ENCODE results near the gene AXIN1.

The AXIN1 gene

GRCh38 chr16:325375-326145 lies 27.0 kb downstream of the AXIN1 start:
- DNase-seq: no peak

- peak; percentile 80 for DNase-seq
Observed at GRCh38 chr16:324451-325334, 27.8 kb downstream of the AXIN1 start.

DNA sequence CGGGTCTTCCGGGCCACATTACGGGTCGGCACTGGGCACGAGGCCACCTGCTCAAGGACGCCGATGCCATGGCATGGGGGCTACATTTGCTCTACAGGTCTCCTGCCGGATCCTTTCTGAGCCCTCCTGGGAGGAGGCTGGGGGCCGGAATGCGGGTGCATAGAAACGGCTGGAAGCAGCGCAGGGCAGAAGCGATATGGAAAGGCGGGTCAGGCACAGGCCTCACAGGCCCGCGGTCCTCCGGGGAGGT lies 28.4 kb downstream of the AXIN1 start:
- no peak for DNase-seq

- no peak for DNase-seq
Observed at GRCh38 chr16:322476-323143, 29.9 kb downstream of the AXIN1 start.

DNA sequence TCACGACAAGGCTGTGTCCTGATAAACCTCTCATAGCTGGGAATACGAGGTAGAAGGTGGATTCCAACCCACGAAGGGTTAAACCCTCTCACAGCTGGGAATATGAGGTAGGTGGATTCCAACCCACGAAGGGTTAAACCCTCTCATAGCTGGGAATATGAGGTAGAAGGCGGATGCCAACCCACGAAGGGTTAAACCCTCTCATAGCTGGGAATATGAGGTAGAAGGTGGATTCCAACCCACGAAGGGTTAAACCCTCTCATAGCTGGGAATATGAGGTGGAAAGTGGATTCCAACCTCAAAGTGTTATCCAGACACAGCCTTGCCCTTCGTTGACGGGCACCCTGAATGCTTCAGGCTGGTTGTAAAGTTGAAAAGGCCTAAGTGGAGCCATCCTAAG lies 31.0 kb downstream of the AXIN1 start:
- DNase-seq: no peak

- no peak for DNase-seq
Observed at GRCh38 chr16:320206-320605, 32.3 kb downstream of the AXIN1 start.

DNA sequence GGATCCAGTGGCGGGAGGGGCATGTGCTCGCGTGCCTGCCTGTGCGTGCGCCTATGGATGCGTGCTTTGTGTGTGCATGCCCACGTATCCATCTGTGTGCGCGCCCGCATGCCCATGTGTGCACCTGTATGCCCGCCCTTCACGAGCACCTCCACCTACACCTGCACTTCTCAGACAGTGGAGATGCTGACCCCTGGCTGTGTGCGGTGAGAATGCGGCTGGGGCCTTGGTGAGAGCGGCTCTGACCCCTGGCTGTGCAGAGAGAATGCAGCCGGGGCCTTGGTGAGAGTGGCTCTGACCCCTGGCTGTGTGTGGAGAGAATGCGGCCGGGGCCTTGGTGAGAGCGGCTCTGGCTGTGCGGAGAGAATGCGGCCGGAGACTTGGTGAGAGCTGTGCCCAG lies 33.9 kb downstream of the AXIN1 start:
- no peak for DNase-seq

GRCh38 chr16:317583-317982 lies 34.9 kb downstream of the AXIN1 start:
- DNase-seq: no peak

- DNase-seq: no peak
Observed at GRCh38 chr16:316741-317464, 35.6 kb downstream of the AXIN1 start.

DNA sequence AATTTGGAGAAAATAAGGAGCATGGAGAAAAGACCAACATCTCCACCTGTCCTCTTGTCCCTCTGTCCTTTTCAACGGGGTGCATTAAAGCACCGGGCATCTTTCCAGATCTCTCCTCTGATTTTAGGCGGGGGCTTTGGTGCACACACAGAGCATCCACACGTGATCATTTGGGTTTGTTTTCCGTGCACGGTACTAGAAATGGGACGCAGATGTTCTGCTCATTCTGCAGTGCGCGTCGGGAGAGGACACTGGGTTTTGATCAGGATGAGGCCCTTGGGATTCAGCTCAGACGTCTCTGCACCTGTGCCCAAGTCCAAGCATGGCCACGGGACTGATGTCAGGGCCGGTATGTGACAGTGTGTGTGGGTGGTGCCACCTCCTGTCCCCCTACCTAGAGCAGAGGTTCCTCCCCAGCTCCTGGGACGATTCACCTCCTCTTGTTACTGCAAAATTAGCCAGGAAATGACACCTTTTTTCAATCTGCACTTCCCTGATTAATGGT lies 37.7 kb downstream of the AXIN1 start:
- DNase-seq: no peak

DNA sequence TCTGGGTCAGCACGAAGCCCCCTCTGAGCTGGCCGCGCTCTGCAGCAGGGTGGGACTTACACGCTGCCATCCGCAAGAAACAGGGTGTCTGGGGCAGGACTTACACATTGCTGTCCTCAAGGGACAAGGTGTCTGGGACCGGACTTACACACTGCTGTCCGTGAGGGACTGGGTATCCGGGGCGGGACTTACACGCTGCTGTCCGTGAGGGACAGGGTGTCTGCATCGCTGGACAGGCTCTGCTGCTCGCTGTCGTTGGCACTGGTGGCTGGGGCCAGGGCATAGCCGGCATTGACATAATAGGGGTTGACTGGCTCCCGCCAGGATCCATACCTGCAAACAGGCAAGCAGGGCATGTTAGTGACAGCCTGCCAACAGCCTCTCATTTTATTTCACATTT lies 38.2 kb downstream of the AXIN1 start:
- no peak for DNase-seq

GRCh38 chr16:311725-312124 lies 40.8 kb downstream of the AXIN1 start:
- DNase-seq: no peak

- DNase-seq: peak; percentile 16
Observed at GRCh38 chr16:309476-309875, 43.0 kb downstream of the AXIN1 start.

DNA sequence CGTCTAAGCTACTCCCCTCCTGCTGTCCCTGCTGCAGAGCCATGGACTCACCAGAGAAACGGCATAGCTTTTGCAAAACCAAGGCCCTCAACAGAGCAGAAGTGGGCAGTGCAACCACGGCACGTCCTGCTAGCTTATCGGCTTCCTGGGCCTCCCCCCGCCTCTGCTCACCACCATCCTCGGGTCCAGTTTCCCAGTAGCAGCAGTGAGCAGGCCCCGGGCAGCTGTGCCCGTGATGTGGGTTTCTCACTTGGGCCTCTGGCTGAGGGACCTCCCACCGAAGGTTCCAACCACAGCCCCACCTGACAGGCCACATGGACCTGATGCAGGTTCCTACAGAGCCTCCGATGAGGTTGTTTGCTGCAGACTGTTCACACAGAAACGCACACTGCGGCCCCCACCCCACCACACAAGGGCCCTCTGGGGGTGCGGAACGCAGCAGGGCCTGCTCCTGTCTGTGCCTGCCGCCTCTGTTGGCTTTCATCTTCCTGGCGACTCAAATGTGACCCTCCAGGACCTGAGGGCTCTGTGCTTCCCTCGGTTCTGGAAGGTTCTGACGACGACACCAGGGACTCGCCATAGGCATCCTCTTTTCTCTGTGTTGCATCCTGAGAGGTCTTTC lies 44.7 kb downstream of the AXIN1 start:
- no peak for DNase-seq

DNA sequence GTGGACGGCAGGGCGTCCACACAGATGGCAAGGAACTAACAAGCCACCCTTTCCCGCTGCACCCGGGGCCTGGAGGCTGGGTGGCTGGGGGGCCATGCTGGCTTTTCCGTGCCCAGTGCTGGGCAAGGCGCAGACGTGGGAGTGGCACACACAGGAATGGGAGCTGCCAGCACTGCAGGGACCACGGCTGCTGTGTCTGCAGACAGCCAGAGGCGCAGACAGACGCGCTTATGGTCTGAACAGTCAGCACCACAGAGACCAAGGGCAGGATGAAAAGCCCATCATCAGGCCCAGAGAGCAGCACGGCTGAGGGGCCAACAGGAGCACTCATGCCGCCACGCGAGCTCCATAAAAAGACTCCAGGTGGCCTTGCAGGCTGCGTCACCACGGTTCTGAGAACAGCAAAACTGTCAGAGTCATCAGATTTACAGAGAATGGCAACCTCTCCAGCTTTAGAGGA lies 45.6 kb downstream of the AXIN1 start:
- no peak for DNase-seq

- DNase-seq: no peak
Observed at GRCh38 chr16:305916-306626, 46.5 kb downstream of the AXIN1 start.

DNA sequence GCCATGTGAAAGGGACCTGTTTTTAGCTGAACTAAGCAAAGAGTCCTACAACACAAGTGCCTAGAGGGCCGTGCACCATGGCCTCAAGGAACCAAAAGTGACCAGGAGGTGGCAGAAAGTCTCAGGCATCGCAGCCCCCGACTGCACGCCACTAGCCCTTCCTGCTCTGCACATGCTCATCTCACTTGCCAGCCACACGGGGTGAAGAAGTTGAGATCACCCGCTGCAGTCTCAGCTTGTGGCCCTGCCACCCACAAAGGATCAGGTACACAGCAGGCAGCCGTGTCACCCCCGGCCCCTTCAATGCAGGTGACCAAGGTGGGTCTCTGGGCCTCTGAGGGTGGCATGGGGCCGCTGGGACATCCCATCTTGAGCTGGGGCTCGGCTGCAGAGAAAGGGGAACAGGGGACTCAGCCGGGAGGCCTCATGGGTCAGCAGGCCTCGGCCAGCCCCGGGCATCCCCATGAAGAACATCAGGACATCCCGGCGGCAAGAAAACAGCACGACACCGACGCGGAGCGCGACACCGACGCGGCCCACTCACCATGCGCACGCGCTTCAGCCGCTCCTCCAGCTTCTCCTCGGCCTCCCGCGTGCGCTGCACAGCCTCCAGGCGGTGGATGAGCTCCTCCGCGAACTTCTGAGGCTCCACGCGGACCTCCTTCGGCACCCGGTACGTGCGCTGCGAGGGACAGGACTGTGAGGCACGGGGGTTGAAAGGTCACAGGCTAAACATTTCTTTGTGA lies 48.6 kb downstream of the AXIN1 start:
- DNase-seq: peak; percentile 42

DNA sequence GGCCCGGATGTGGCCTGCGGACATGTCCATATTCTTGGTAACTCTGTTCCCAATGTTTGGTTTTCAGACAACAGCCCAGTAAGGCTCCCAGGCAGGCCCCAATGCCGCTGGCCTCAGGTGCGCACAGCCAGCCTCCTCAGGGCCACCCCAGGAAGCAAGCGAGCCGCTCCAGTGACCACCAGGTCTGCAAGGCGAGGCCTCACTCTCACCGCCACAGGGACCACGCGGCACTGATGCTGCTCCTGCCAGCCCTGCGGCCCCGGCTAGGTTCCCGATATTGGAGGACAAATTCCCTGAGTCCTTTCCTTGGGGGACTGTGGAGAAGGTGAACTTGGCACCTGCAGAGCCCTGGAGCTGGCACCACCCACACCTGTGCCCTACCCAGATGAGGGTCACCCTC lies 50.6 kb downstream of the AXIN1 start:
- DNase-seq: no peak

GRCh38 chr16:301235-301634 lies 51.3 kb downstream of the AXIN1 start:
- DNase-seq: no peak

GRCh38 chr16:297832-298231 lies 54.7 kb downstream of the AXIN1 start:
- no peak for DNase-seq
